ENCODE data around the gene FGD4. TPM values are rescaled to one million over a fixed set of nuclear protein-coding genes. Genes with fewer than 3 reads are reported as not detected.

The FGD4 gene
- total RNA-seq, 1 experiment from 2014 or later: 54.3 TPM

- H3K79me2 ChIP-seq (ENCODE audit: insufficient read depth, low read length): peaks cover 5% of the 10 kb centered on the region; the same call in 1 of the 2 replicates
- Mint-ChIP-seq H3K27ac (peak overlapping the region in 1 of 3 experiments; percentile 13; a peak in 2 of 7 replicates), H3K27me3 (ENCODE audit: low read depth) (no peaks in the 10 kb centered on the region; the same call in 1 of the 2 replicates), H3K4me3 (no peak overlapping the region), H3K36me3 (ENCODE audit: insufficient read depth in 1 of 3, low read depth in 3 of 3) (peaks cover 0 to 8% (median 6%) of the 10 kb centered on the region in 3 experiments; a peak in 5 of 7 replicates), H3K9me3 (no peaks in the 10 kb centered on the region), H3K4me1 (peaks cover 16% of the 10 kb centered on the region in 2 experiments)
- no peaks in the 10 kb centered on the region for H4K20me1 ChIP-seq (ENCODE audit: control insufficient read depth, insufficient read depth, insufficient read length)
- H4K5ac ChIP-seq (ENCODE audit: insufficient read length, low read depth, low read length): no peak overlapping the region
- H2BK12ac ChIP-seq (ENCODE audit: insufficient read length, low read depth, low read length): no peak overlapping the region
- H3K23me2 ChIP-seq (ENCODE audit: insufficient read length, low read depth, low read length, poor library complexity, severe bottlenecking): no peaks in the 10 kb centered on the region
- WGBS (ENCODE audit: extremely low coverage, insufficient read length, low lambda C conversion rate): no CpG with 5 or more reads among the region's 2 CpGs
- no peak overlapping the region for H2BK15ac ChIP-seq (ENCODE audit: low read depth, low read length)
- H3K9me3 ChIP-seq (ENCODE audit: control insufficient read depth, low read depth, low read length): no peaks in the 10 kb centered on the region
- no peak overlapping the region for H3K14ac ChIP-seq (ENCODE audit: insufficient read depth, low read length)
- peaks cover 7% of the 10 kb centered on the region for H3K79me1 ChIP-seq (ENCODE audit: insufficient read depth, low read depth, low read length, poor library complexity, severe bottlenecking)
- no peak overlapping the region for H3T11ph ChIP-seq (ENCODE audit: low read length)
- no peak overlapping the region for H3K56ac ChIP-seq (ENCODE audit: insufficient read length, low read depth, low read length)
- H2BK5ac ChIP-seq (ENCODE audit: insufficient read length, low read length): no peak overlapping the region
- no peak overlapping the region for H2BK120ac ChIP-seq (ENCODE audit: low read depth, low read length, poor library complexity, severe bottlenecking)
- no peak for DNase-seq
- no peak overlapping the region for H2AFZ ChIP-seq (ENCODE audit: low read length)
- H3K23ac ChIP-seq (ENCODE audit: insufficient read length, low read depth, low read length): no peak overlapping the region
- TF ChIP-seq, protein P1, sequence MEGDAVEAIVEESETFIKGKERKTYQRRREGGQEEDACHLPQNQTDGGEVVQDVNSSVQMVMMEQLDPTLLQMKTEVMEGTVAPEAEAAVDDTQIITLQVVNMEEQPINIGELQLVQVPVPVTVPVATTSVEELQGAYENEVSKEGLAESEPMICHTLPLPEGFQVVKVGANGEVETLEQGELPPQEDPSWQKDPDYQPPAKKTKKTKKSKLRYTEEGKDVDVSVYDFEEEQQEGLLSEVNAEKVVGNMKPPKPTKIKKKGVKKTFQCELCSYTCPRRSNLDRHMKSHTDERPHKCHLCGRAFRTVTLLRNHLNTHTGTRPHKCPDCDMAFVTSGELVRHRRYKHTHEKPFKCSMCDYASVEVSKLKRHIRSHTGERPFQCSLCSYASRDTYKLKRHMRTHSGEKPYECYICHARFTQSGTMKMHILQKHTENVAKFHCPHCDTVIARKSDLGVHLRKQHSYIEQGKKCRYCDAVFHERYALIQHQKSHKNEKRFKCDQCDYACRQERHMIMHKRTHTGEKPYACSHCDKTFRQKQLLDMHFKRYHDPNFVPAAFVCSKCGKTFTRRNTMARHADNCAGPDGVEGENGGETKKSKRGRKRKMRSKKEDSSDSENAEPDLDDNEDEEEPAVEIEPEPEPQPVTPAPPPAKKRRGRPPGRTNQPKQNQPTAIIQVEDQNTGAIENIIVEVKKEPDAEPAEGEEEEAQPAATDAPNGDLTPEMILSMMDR (conservative IDR thresholded peaks at IDR 0.05): no peak
- H3K4me1 ChIP-seq (ENCODE audit: insufficient read depth, low read length): peaks cover 6% of the 10 kb centered on the region; the same call in 1 of the 2 replicates
- H2BK20ac ChIP-seq (ENCODE audit: low read depth, low read length, poor library complexity, severe bottlenecking): no peak overlapping the region
- H3K4me2 ChIP-seq (ENCODE audit: insufficient read depth, insufficient read length, low read length): no peak overlapping the region
- no peak overlapping the region for H3K4ac ChIP-seq (ENCODE audit: low read depth, low read length)
- no peak overlapping the region for H3K18ac ChIP-seq (ENCODE audit: insufficient read length, low read depth, low read length)
- H4K91ac ChIP-seq (ENCODE audit: insufficient read length, low read depth, low read length): no peak overlapping the region
- H3K9ac ChIP-seq (ENCODE audit: extremely low read depth, insufficient read length, low read length): no peak overlapping the region
- H4K8ac ChIP-seq (replicated peaks; ENCODE audit: insufficient read length, low read depth, low read length): no peak overlapping the region
- no peak overlapping the region for H3K27ac ChIP-seq (ENCODE audit: insufficient read length, low read depth, low read length)
- H2AK5ac ChIP-seq (ENCODE audit: insufficient read length, low read length): no peak overlapping the region
- H3K27me3 ChIP-seq (ENCODE audit: insufficient read depth, low read length): no peaks in the 10 kb centered on the region
These were observed 89.7 kb downstream of the FGD4 start for GRCh38 chr12:32489070-32489469.
